ENCODE results near the gene ABLIM2.

ABLIM2 gene

DNA sequence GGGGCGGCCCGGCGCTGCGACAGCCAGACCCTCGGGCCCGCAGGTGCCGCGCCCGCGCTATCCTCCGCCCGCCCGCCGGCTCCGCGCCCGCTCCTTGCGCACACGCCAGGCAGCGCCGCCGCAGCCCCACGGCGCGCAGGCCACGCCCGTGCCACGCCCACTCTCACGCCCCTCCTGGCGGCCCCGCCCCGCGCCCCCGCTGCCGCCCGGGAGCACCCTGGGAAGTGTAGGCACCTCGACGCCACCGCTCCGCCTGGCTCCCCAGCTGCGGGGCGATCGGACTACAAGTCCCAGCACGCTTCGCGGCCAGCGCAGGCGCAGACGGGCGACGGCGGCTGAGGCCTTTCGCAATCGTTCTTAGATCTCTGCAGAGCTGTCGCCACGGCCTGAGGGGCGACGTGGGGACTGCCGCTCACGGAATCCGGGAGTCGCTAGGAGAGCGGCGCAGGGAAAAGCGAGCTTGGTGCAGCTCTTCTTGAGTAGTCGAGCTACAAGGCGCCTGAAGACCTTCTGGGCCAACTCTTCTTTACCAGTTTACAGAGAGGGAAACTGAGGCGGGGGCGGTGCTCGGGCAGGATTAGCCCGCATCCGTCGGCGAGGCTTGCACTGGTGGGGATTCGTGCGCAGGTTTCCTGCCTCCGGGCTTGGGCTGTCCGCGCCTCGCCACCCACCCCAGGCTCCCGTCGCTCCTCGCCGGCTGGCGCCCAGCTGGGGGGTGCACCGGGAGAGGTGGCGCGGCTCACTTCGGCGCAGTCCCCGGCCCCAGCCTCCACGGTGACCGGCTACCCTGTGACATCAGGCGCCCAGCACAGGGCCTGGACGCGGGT is at the start of gene ABLIM2:
Gene ABLIM2, minus strand, starts transcription at position 104 of the 827 bp plus-strand sequence. CDS start 124 bp downstream, outside the sequence.
- peak; percentile 98 to 99 for DNase-seq

DNA sequence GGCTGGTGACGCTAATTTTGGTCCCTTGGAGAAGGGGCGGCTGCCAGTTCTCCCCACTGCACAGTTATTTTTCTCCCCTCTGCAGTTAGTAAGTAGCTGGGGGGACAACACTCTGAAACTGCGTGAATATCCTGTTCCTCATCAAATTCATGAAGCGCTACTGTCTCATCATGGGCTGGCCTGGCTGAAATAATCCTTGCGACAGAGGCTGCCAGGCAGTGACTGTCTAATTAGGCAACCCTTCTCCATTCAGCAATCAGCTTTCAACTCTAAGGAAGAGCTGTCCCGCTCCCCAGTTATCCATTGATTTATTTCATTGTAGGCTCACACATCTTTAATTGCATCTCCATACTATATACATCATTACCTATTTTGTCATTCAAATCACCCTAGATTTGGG is 48.7 kb upstream of the ABLIM2 start:
- DNase-seq = no peak

DNA sequence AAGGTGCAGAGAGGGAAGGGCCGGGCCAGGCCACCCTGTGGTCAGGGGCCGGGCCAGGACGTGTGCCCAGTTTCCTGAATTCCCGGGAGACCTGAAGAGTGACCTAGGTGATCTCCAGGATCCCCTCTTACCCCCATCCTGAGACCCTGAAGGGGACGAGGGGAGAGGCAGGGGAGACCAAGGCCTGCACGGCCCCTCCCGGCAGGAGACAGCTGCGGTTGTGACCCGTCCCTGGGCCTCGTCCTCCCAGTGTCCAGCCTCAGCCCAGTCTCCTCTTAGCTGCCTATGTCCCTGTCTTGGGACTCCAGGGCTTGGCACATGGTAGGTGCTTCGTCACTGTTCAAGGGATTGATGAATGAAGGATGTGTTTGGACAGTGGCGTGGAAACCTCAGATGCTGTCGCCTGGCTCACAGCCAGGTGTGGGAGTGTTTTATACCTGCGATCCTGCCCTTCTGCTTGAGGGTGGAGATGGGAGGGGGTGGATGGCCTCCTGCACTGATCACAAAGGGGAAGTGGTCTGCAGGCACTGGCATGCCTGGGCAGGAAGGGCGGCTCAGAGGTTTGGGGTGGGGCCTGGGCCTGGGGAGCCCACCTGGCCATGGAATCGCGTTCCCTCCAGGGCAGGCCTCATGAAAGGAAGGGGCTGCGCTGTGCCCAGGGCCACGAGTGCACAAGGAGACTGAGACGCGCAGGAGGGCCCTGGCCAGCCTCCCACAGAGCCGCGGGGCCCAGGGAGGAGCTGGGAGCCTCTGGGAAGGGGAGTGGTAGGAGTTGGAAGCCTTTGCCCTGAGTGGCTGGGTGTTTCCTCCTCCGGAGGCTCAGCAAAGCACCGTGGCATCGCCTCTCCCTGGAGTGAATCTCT is 47.4 kb upstream of the ABLIM2 start:
- DNase-seq = no peak

DNA sequence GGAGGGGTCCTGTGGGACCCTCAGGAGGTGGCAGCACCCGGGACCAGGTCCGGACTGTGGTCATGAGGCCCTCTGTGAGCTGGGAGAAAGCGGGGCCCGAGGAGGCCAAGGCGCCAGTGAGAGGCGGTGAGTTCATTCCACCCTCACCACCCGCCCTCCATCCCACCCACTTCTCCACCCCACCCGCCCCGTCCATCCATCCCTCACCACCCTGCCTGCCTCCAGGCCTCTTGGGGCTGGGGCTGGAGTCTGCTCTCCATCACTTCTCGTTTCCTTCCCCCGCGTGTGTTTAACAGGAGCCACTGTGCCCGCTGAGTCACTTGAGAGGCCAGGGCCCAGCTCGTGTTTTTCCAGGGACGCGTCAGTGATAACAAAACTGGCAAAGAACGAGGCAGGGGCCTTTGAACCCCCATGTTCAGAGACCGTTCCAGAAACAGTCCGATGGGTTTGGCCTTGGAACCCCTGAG is 46.7 kb upstream of the ABLIM2 start:
- DNase-seq = no peak

DNA sequence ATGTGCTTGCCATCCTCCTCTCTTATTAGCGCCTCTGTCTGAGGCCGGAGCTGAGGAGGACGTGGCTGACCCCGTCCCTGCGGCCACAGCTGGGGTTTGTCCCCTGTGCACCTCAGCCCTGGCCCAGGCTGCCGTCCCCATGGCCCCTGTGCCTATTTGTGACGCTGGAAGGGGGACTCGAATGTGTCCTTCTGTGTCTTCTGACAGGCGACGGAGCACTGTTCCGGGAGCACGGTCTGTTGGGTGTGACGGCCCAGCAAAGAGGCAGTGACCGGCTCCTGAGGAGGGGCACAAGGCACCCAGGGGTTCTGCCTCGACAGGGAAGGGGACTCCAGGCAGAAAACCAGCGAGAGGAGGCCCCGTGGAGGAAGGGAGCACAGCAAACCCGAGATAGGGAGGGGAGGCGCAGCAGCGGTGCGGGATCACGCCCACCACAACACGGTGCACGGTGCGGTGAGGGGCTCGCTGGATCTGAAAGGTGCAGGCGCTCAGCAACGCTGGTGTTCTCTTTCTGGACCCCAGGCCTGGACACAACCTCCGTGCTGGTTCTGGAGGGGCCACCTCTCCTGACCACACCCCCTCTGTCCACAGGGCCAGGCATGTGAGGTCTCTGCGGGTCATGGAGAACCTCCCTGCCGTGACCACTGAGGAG is 46.1 kb upstream of the ABLIM2 start:
- no peak for DNase-seq

DNA sequence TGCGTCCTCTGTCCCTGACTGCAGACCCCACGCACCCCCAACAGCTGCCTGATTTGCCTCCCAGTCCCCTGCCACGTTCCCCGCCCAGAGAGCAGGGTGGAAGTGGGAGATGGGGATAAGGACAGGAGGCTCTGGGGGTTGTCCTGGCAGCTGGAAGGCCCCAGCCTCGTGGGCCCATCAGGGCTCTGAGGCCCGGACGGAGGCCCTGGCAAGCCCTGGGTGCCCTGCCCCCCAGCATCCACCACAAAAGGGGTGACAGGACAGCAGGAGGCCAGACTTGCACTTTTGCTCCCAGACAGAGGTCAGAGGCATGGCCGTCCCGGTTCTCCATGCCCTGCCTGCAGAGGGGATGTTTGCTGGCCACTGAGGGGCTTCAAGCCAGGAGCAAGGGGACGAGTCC is 45.2 kb upstream of the ABLIM2 start:
- DNase-seq = no peak

DNA sequence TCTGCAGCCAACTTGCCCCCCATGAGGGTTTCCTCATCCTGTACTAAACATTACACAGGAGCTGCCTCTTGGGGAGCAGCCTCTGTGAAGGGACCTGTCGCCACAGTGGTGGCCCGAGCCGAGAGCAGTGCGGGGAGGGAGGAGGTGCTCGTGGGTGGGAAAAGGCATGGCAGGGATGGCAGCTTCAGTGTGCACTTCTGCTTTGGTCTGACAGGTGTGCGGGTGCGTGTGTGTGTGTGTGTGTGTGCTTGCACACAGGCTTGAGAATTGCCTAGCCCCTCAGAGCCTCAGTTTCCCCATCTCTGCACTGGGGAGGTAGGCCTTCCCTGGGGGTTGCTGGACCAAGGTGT is 44.4 kb upstream of the ABLIM2 start:
- no peak for DNase-seq

DNA sequence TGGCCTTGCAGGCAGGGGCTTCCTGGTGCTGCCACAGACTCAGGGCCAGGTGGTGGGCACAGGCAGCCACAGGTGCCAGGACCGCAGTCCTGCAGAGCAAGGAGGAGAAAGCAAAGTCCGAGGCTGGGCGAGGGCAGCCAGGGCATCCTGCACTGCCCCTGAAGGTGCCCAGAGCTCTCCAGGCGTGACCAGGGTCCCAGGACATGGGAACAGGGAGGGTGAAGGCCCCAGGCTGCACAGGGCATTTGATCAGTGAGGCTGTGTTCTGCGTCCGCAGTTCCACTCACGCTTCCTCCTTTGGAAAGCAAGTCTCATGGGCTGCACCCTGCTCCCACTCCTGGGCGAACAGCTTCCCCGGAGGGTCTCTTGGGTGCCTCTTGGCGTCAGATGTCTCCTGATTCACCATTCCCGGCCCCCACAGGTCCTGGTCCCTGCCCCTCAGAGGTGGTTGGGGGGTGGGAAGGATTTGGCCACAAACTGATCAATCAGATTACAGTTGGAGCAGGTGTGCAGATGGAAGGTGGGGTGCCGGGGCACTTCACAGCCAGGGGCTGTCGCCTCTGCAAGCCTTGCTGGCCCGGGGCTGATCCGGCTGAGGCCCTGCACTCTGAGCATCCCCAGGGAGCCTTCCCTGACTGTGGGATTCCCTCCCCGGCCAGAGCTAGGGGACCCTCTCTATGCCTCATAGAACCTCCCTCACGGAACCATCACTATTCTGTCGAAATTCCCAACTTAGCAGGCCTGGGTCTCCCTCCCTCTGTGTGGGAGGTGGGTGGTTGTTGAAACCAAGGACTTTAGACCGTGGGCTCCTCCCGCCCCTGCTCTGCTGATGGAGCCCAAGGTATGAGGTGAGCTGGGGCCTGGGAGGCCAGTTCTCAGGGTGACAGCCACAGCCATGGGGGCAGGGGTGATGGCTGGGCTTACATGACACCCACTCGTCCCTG is 43.8 kb upstream of the ABLIM2 start:
- DNase-seq = no peak

DNA sequence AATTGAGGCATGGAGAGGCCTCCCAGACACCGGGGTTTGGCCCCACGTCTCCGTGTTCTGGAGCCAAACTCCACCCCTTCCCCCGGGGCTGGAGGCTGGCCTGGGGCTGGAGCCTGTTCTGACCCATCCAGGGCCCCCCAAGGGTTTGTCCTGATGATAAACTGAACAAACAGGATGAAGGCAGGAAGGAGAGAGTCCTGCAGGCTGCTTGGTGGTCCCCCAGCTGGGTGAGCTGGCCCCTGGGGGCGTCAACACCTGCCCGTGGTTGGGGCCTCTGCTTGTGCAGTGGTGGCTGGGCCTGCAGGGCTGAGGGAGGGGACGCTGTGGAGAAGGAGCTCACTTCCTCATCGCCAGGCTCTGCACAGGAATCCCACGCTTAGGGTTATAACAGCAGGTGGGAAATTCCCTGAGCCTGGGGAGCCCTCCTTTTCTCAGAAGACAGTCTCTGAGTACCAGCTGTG is 42.7 kb upstream of the ABLIM2 start:
- DNase-seq = peak; percentile 45 to 50

DNA sequence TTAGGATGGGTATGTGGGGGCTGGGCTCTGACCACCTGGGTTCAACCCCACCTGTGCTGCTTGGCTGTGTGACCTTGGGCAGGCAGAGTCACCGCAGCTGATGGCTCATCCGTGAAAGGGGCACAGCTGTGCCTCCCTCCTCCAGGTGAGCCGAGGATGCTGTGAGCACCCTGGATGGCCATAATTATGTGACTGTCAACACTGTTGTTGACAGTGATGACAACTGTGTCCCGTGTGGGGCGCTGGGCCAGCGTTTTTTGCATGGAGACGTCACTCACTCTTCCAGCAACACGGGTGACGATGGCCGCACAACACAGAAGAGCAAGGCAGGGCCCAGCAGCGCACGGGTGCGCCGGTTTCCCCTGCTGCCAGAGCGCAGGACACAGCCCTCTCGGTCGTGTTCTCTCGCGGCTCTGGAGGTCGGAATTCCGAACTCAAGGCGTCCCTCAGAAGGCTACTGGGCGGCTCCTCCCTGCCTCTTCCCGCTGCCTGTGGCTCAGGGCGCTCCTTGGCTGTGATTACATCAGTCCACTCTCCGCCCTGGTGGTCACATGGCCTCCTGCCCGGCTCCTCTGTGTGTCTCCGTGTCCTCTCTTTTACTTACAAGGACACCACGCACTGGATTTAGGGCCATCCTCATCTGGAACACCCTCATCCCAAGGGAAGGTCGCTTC is 41.8 kb upstream of the ABLIM2 start:
- DNase-seq = peak; percentile 37 to 46

DNA sequence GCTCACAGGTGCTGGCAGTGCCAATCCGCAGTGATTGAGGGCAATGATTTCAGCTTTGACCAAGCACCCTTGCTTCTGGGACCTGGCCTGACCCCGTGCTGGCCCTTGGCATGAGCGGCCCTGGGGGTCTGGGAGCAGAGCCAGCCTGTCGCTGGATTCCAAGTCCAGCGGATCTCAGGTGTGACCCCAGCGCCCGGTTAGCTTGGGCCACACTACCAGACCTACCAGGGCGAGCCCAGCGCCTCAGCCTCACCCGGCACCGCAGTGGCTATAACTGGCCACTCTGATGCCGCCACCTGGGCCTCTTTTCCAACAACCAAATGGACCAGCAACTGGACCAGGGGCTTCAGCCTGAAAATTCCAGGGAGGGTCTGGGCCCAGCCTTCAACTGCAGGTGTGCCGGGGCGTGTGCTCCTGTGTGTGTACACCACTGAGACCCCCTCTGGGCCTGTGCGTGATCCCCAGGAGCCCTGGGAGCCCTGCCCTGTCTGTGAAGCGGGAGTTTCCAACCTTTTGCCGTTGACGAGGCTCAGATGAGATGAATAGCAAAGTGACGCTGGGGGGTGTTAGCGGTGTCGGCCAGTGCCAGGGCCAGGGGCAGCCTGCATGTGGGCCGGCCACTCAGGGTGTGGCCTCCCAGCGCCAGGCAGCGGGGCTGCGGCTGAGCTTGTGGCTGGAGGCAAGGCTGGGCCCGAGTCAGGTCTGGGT is 41.1 kb upstream of the ABLIM2 start:
- peak in 1 of 2 donors; percentile 33 for DNase-seq

DNA sequence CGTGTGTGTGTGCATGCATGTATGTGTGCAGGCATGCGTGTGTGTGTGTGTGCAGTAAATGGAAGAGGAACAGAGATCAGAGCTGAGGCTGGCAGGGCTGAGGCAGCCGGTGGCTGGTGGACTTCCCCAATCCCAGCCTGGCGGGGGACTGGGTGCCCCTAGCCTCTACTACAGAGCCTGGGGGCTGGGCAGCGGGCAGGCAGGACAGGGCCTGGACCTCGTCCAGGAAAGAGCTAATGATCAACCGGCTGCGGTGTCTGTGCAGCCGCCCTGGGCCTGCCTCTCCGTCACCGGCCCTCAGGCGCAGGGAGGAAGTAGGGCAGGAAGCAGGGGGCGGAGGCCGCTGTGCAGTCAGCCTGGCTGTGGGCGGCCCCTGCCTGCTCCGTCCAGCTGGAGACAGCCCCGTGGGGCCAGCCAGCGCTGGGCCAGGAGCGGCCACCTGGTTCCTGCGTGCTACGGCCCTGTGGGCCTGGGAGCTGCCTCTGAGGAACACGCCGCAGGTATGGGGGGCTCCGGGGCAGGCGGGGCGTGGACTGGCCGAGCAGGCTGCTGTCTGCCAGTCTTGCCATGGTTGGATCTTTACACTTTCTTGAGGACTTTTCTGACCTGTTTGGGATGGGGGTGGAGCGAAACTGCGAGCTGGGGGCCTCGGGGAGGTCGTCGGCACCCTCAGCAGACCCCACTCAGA is 40.4 kb upstream of the ABLIM2 start, which contains the start of gene SH3TC1:
Gene SH3TC1, plus strand, starts transcription at position 385 of the 688 bp plus-strand sequence. CDS start 5,905 bp downstream, outside the sequence.
- peak; percentile 56 to 71 for DNase-seq

DNA sequence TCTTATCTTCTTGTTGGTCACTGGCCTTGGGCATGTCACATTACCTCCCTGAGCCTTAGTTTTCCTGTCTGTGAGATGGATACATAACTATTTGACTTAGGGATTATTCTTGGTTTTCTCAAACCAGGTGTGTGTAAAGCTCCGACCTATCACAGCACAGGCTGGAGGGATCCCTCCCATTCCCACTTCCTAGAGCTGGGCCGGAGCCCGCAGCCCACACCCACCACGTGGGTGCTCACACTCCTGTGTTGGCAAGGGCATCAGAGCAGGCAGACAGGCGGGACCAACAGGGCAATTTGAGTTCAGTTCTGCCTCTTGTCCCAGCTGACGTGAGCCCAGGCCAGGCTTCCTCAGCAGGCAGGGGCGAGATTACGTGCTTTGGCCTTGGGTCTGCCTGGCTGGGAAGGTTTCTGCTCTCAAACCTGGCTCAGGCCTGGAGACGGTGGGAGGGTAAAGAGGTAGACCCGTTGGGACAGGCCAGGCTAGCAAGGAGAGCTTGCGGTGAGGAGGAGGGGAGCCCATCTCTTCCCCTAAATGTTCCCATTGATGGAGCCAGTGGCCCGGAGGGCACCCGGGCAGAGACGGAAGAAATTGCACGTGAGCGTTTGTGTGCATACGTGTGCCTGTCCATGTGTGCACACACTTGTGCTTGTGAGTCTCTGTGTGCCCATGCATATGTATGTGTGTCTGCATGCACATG is 39.7 kb upstream of the ABLIM2 start:
- DNase-seq = no peak

DNA sequence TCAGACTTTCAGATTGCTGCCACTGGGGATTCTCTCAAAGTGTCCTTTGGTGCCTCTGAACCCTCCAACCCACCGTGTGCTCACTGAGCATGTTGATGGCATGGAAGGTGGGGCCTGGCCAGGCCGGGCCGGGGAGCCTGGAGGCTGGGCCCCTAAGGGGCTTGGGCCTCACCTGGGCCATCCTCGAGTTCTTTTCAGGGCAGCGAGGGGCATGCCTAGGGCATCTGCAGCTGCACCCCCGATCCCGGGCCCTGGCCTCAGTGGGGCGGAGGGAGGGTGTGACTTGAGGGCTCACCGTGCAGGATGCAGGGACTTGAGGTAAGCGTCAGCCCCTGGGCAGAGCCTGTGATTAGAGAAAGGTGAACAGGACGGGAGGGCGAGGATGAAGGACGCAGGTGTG is 38.9 kb upstream of the ABLIM2 start:
- DNase-seq = no peak

DNA sequence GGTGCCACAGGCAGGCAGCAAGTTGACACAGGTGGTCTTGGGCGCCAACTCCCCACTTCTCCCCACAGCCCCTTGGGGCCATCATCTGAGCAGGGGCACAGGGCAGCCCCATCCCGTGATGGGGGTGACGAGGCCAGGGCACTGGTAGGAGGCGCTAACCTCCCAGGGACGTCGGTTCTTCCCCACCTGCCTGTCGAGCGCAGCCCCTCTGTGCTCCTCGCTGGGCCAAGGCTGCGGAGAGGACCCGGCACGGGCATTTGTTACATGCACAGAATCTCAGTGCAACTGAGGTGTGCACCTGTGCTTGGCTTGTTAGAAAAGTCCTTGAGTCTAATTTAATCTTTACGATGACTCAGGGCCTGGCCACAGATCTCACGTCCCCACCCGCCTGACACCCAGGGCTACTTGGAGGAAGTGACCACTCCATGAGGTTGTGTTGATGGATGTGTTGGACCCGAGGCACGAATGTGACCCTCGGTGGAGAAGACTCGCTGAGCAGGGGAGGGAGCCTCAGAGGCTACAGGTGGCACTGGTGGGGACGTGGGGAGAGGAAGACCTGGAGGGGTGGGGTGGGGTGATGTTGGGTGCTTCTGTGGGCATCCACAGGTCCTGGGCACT is 37.3 kb upstream of the ABLIM2 start:
- DNase-seq = no peak

DNA sequence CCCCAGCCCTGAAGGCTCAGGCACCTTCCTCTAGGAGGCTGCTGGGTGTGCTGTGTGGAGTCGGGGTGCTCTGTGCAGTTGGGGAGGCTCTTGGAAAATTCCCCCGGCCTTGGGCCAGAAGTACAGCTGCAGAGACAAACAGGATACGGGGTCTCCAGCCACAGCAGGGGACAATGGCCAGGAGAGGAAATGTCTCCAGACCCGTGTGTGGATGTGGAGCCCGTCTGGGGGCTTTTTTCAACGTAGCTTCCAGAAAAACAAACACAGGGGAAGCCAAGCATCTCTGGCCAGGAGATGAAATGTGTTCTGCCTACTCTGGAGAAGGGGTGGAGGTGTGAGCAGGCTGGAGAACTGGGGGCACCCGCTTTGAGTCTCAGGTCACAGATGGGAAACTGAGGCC is 36.8 kb upstream of the ABLIM2 start:
- DNase-seq = no peak

DNA sequence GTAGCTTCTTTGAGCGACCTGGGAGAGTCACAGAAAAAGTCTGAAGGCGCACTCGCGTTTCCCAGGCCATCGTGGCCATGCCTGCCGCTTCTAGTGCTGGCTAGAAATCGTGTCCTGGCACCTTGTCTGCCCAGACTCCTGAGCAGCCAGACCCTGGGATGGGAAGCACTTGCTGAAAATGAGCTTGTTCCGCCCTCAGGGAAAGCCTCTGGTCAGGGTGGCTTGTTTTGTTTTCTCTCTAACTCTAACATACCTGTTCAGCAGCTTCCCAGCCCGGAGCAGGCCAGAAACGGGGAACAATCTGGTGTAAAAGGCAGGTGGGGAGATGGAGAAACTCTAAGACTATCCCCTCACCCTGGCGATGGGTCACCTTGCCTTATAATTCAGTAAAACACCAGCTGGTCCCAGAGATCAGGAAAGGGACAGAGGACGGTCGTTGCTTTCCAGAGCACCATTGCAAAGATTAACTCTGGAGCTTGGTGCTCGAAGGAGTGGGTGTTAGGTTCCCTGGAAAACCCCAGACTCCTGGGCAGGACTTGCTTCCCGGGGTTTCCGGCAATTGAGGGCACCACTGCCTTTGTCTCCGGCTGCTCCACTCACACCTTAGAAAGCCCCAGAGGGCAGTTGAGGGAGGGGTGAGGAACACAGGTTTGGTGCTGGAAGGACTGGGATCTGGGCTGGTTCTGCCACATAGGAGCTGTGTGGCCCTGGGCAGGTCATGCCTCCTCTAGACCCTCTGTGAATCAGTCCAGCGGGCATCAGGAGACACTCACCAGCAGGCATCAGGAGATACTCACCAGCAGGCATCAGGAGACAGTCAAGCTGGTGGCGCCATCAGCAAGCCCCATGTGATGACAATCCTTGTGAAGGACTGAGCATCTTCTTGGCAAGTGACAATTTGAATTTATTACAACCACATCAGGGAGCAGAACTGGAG is 36.0 kb upstream of the ABLIM2 start:
- DNase-seq = no peak
